AG09309 (cell line): Measurements from ENCODE around the gene HIVEP3.
A peak's percentile ranks its signal among the peaks of the same experiment; 100 is the strongest.

Experiments
- DNase-seq: peaks from one replicate; pipeline ENCODE4 v3.0.0-alpha.2; 2010; ENCODE audit warnings: low read depth
- H3K4me3 ChIP-seq: 2 replicates; pipeline ENCODE4 v1.5.1; 2011; ENCODE audit warnings: mild to moderate bottlenecking, low read depth, low read length, moderate library complexity; ENCODE audit not compliant: control insufficient read depth
- TF ChIP-seq, protein P1 (sequence below): IDR thresholded peaks from 2 replicates; pipeline ENCODE4 v1.5.1; 2011; ENCODE audit warnings: mild to moderate bottlenecking, low read depth, low read length, inconsistent platforms; ENCODE audit not compliant: insufficient read depth, control insufficient read depth; ENCODE audit errors: missing control alignments

HIVEP3 gene

DNA sequence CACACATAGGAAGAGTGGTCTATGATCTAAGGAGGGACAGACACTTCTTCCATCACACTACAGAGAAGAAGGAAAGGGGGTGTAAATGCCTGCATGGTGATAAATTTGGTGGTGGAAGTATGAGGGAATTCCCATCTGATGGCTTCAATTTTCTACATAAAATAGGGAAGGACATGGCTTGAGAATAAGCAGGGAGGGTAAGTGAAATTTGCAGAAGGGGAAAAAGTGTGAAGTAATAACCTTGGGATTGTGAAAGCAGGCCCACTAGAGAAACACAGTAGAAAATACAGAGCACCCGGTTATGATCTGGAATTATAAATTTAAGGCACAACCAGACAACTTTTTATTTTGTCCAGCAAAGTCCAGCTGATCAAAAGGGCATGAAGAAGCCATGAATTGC lies 22.7 kb upstream of the HIVEP3 start:
- no peak for DNase-seq
- H3K4me3 ChIP-seq: no peak overlapping the region
- TF ChIP-seq, protein P1, sequence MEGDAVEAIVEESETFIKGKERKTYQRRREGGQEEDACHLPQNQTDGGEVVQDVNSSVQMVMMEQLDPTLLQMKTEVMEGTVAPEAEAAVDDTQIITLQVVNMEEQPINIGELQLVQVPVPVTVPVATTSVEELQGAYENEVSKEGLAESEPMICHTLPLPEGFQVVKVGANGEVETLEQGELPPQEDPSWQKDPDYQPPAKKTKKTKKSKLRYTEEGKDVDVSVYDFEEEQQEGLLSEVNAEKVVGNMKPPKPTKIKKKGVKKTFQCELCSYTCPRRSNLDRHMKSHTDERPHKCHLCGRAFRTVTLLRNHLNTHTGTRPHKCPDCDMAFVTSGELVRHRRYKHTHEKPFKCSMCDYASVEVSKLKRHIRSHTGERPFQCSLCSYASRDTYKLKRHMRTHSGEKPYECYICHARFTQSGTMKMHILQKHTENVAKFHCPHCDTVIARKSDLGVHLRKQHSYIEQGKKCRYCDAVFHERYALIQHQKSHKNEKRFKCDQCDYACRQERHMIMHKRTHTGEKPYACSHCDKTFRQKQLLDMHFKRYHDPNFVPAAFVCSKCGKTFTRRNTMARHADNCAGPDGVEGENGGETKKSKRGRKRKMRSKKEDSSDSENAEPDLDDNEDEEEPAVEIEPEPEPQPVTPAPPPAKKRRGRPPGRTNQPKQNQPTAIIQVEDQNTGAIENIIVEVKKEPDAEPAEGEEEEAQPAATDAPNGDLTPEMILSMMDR: no peak

DNA sequence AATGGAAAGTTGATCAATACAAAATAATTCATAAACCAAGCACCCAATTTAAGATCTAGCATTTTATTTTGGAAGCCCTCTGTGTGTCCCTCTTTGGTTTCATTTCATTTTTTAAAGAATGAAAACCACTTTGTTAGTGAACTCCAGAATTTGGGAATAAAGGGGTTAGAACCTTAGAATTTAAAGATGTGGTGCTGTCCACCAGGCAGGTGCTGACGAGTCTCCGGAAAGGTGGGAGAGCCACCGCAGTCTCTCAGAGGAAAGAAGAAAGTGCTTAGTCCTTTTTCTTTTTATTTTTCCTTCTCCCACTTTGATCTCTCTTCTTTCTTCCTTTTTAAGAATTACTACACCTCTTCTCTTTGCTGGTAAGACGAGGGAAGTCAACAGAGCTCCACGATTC lies 20.5 kb upstream of the HIVEP3 start:
- no peak for DNase-seq
- H3K4me3 ChIP-seq: no peak overlapping the region
- TF ChIP-seq, protein P1: no peak

DNA sequence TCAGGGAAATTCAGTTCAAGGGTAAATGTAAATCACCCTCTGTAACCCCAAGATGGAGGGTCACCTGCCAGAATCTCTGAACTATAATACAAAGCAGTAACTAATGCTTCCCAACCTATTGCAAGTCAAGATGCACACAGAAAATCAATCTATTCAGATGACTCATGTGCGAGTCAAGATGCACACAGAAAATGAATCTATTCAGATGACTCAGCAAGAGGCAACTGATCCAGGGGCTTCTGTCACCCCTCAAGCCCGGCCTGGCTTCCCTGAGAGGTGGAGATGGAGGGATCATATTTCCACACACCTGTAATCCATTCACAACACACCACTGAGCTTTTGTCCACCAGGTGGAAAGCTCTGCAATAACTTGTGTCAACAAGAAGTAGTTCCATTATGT lies 17.4 kb upstream of the HIVEP3 start:
- TF ChIP-seq, protein P1: no peak
- no peak for DNase-seq
- no peak overlapping the region for H3K4me3 ChIP-seq

GRCh38 chr1:41935226-41935625 lies 16.5 kb upstream of the HIVEP3 start:
- peak; percentile 62 for DNase-seq
- TF ChIP-seq, protein P1: no peak

GRCh38 chr1:41933106-41933505 lies 14.4 kb upstream of the HIVEP3 start:
- TF ChIP-seq, protein P1: no peak
- no peak overlapping the region for H3K4me3 ChIP-seq
- DNase-seq: no peak

More at GRCh38 chr1:41935226-41935625, 16.5 kb upstream of the HIVEP3 start:
- no peak overlapping the region for H3K4me3 ChIP-seq

DNA sequence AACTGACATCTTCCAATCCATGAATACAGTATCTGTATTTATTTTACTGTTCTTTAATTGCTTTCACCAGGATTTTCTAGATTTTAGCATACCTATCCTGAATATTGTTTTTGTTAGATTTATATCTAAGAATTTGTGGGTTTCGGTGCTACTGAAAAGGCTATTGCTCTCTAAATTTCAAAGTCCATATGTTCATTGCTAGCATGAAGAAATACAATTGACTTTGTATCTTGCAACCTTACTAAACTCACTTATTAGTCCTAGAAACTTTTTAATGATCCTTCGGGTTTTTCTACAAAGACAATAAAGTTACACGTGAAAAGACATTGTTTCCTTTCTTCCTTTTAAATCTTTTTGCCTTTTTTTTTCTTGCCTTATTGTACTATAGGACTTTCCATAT lies 12.9 kb upstream of the HIVEP3 start:
- H3K4me3 ChIP-seq: no peak overlapping the region
- TF ChIP-seq, protein P1: no peak
- DNase-seq: no peak

DNA sequence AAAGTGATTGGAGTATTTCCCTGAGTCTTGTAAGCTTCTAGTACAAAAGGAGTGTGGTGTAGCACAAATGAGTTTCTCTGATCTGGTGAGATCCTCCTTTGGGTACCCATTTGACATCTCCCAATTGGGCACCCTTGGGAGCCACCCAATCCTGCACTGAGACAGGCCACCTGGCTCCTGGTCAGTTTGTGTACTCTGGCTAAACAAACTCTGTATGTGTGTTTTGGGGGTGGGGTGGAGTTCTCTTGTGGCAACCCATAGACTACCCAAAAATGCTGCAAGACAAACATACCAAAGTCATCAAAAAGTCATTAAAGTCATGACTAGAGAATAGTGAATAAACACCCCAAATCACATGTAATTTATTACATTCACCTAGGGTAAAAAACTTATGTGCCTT lies 8.4 kb upstream of the HIVEP3 start:
- TF ChIP-seq, protein P1: no peak
- DNase-seq: no peak
- H3K4me3 ChIP-seq: no peak overlapping the region
